OCI-LY1 (cell line): ENCODE measurements around the gene SNCB.

Experiments used
- H2AFZ ChIP-seq: fragments of 200-600 bp; sonication (generic), shearing (Covaris generic); 2 replicates; pipeline ENCODE4 v1.6.0; 2014; ENCODE audit warnings: antibody characterized with exemption, mild to moderate bottlenecking, low read length
- H3F3A ChIP-seq: fragments of 200-600 bp; sonication (generic), shearing (Covaris generic); 2 replicates; pipeline ENCODE4 v1.6.0; 2014; ENCODE audit warnings: mild to moderate bottlenecking, antibody characterized with exemption, low read length, moderate library complexity; ENCODE audit not compliant: insufficient read depth
- H3K27ac ChIP-seq: fragments of 200-600 bp; sonication (generic); 2 replicates; pipeline ENCODE4 v1.5.1; 2014; ENCODE audit warnings: low read length, mixed run types, mild to moderate bottlenecking, low read depth; ENCODE audit not compliant: poor library complexity, severe bottlenecking
- H3K27me3 ChIP-seq: fragments of 200-600 bp; sonication (generic); 2 replicates; pipeline ENCODE4 v1.6.0; 2014; ENCODE audit warnings: antibody characterized with exemption, mild to moderate bottlenecking, low read length, moderate library complexity; ENCODE audit not compliant: insufficient read depth
- H3K36me3 ChIP-seq: fragments of 200-600 bp; sonication (generic); 2 replicates; pipeline ENCODE4 v1.6.1; 2014; ENCODE audit warnings: mild to moderate bottlenecking, antibody characterized with exemption, low read length, moderate library complexity, mixed read lengths; ENCODE audit not compliant: insufficient read depth
- H3K4me1 ChIP-seq: fragments of 200-600 bp; sonication (generic); 2 replicates; pipeline ENCODE4 v1.5.1; 2014; ENCODE audit warnings: mild to moderate bottlenecking, low read length, moderate library complexity; ENCODE audit not compliant: insufficient read depth, severe bottlenecking
- H3K4me2 ChIP-seq: fragments of 200-600 bp; sonication (generic), shearing (Covaris generic); 2 replicates; pipeline ENCODE4 v1.6.1; 2014; ENCODE audit warnings: low read length
- H3K4me3 ChIP-seq: fragments of 200-600 bp; sonication (generic); 2 replicates; pipeline ENCODE4 v1.5.1; 2014; ENCODE audit warnings: low read length, low read depth, mild to moderate bottlenecking, mixed read lengths; ENCODE audit not compliant: poor library complexity, severe bottlenecking
- H3K79me2 ChIP-seq: fragments of 200-600 bp; shearing (Covaris generic); 2 replicates; pipeline ENCODE4 v1.6.1; 2016; ENCODE audit warnings: mixed run types, low read length, mixed read lengths; ENCODE audit not compliant: insufficient read depth
- H3K9ac ChIP-seq: fragments of 200-600 bp; sonication (generic), shearing (Covaris generic); 2 replicates; pipeline ENCODE4 v1.6.1; 2014; ENCODE audit warnings: mild to moderate bottlenecking, low read length, mixed read lengths
- H3K9me2 ChIP-seq: fragments of 200-600 bp; sonication (generic), shearing (Covaris generic); 2 replicates; pipeline ENCODE4 v1.6.1; 2014; ENCODE audit warnings: low read depth, mild to moderate bottlenecking, low read length, mixed read lengths
- H3K9me3 ChIP-seq: fragments of 200-600 bp; shearing (Covaris generic); 2 replicates; pipeline ENCODE4 v1.6.1; 2014; ENCODE audit warnings: low read length, mixed read lengths
- H4K20me1 ChIP-seq: fragments of 200-600 bp; sonication (generic), shearing (Covaris generic); 2 replicates; pipeline ENCODE4 v1.6.0; 2016; ENCODE audit warnings: mild to moderate bottlenecking, low read length; ENCODE audit not compliant: insufficient read depth
- EZH2 ChIP-seq: fragments of 200-600 bp; sonication (generic), shearing (Covaris generic); IDR thresholded peaks from 2 replicates; pipeline ENCODE4 v1.8.0; 2017; ENCODE audit warnings: borderline replicate concordance, mixed run types, mild to moderate bottlenecking, antibody characterized with exemption, low read length, moderate library complexity, mixed read lengths
- TF ChIP-seq, protein P1 (sequence below): fragments of 200-600 bp; sonication (generic), shearing (Covaris generic); IDR thresholded peaks from 2 replicates; pipeline ENCODE4 v1.5.1; 2017; ENCODE audit warnings: mild to moderate bottlenecking, antibody characterized with exemption, low read length, moderate library complexity, mixed read lengths

Gene SNCB

GRCh38 chr5:176620333-176620981, 9.9 kb downstream of the SNCB start:
- Histone ChIP-seq H4K20me1 (no peaks in the 10 kb centered on the region), H2AFZ (no peak overlapping the region), H3F3A (no peaks in the 10 kb centered on the region), H3K9ac (no peak overlapping the region), H3K27ac (no peak overlapping the region), H3K36me3 (no peaks in the 10 kb centered on the region), H3K9me3 (no peaks in the 10 kb centered on the region), H3K79me2 (no peaks in the 10 kb centered on the region), H3K4me1 (no peaks in the 10 kb centered on the region), H3K4me2 (no peak overlapping the region), H3K4me3 (no peak overlapping the region), H3K9me2 (no peaks in the 10 kb centered on the region), H3K27me3 (no peaks in the 10 kb centered on the region; the same call in 1 of the 2 replicates)
- TF ChIP-seq, protein P1, sequence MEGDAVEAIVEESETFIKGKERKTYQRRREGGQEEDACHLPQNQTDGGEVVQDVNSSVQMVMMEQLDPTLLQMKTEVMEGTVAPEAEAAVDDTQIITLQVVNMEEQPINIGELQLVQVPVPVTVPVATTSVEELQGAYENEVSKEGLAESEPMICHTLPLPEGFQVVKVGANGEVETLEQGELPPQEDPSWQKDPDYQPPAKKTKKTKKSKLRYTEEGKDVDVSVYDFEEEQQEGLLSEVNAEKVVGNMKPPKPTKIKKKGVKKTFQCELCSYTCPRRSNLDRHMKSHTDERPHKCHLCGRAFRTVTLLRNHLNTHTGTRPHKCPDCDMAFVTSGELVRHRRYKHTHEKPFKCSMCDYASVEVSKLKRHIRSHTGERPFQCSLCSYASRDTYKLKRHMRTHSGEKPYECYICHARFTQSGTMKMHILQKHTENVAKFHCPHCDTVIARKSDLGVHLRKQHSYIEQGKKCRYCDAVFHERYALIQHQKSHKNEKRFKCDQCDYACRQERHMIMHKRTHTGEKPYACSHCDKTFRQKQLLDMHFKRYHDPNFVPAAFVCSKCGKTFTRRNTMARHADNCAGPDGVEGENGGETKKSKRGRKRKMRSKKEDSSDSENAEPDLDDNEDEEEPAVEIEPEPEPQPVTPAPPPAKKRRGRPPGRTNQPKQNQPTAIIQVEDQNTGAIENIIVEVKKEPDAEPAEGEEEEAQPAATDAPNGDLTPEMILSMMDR = no peak
- no peak for TF ChIP-seq EZH2

GRCh38 chr5:176619569-176620332, 10.6 kb downstream of the SNCB start:
- H3K9ac ChIP-seq = no peak overlapping the region
- no peak overlapping the region for H3K4me3 ChIP-seq
- no peak overlapping the region for H2AFZ ChIP-seq
- no peaks in the 10 kb centered on the region for H4K20me1 ChIP-seq
- no peaks in the 10 kb centered on the region for H3K79me2 ChIP-seq
- H3F3A ChIP-seq = no peaks in the 10 kb centered on the region
- H3K27ac ChIP-seq = no peak overlapping the region
- H3K9me2 ChIP-seq = no peaks in the 10 kb centered on the region
- no peaks in the 10 kb centered on the region for H3K4me1 ChIP-seq
- no peak overlapping the region for H3K4me2 ChIP-seq
- no peak for TF ChIP-seq EZH2
- TF ChIP-seq, protein P1 = no peak
- H3K27me3 ChIP-seq = no peaks in the 10 kb centered on the region; the same call in 1 of the 2 replicates
- H3K36me3 ChIP-seq = no peaks in the 10 kb centered on the region
- no peaks in the 10 kb centered on the region for H3K9me3 ChIP-seq

DNA sequence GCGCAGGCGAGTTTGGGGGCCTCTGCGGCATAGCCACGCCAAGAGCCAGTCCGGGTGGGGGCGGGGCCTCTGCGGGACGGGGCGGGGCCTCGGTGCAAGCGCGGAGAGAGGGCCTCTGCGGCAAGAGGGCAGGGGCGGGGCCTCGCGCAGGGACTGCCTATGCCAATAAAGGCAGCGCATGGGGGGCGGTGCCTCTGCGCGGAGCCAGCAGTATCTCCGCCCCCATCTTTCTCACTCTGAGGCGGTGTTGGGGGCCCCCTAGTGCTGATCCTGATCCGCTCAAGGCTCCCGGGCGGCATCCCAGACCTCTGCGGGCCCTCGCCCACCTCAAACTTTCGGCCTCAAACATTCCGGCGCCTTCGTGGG, 11.1 kb downstream of the SNCB start:
- H3K9me2 ChIP-seq = no peaks in the 10 kb centered on the region
- H3K27me3 ChIP-seq = no peaks in the 10 kb centered on the region; the same call in 1 of the 2 replicates
- H2AFZ ChIP-seq = no peak overlapping the region
- no peaks in the 10 kb centered on the region for H3K79me2 ChIP-seq
- H3K4me3 ChIP-seq = no peak overlapping the region
- H3F3A ChIP-seq = no peaks in the 10 kb centered on the region
- H3K4me1 ChIP-seq = no peaks in the 10 kb centered on the region
- no peaks in the 10 kb centered on the region for H4K20me1 ChIP-seq
- H3K9ac ChIP-seq = no peak overlapping the region
- H3K4me2 ChIP-seq = no peak overlapping the region
- H3K27ac ChIP-seq = no peak overlapping the region
- TF ChIP-seq EZH2 = no peak
- TF ChIP-seq, protein P1 = no peak
- no peaks in the 10 kb centered on the region for H3K36me3 ChIP-seq
- H3K9me3 ChIP-seq = no peaks in the 10 kb centered on the region
